Keratinocyte (primary cell): Measurements from ENCODE around the gene FABP7. TPM values are rescaled to one million over a fixed set of nuclear protein-coding genes. Genes with fewer than 3 reads are reported as not detected.

Experiments used
- DNase-seq: peaks from one replicate; pipeline ENCODE4 v3.0.0-alpha.2; 2011; ENCODE audit warnings: low read depth, missing footprints, low spot score
- FAIRE-seq: peaks from 2 replicates; lab custom pipeline; 2011; peaks lifted over from hg19 to GRCh38; lab: Jason Lieb, UNC
- H2AFZ ChIP-seq: 2 replicates; pipeline ENCODE4 v1.6.0; 2012; ENCODE audit warnings: low read length, control low read depth, inconsistent platforms; ENCODE audit not compliant: control insufficient read depth
- H3K27ac ChIP-seq: 2 replicates; pipeline ENCODE4 v1.5.1; 2011; ENCODE audit warnings: low read length; ENCODE audit not compliant: control insufficient read depth, insufficient read depth
- H3K27me3 ChIP-seq: 3 replicates; pipeline ENCODE4 v1.6.0; 2011; ENCODE audit warnings: low read length; ENCODE audit not compliant: control insufficient read depth, insufficient read depth; ENCODE audit errors: extremely low read depth
- H3K36me3 ChIP-seq, 2 experiments: 2 replicates in 1 of 2; 3 replicates in 1 of 2; pipeline ENCODE4 v1.5.1; 2011; ENCODE audit warnings: low read length in 2 of 2, mild to moderate bottlenecking in 1 of 2; ENCODE audit not compliant: control insufficient read depth in 2 of 2, insufficient read depth in 2 of 2; ENCODE audit errors: extremely low read depth in 1 of 2
- H3K4me1 ChIP-seq: 3 replicates; pipeline ENCODE4 v1.5.1; 2011; ENCODE audit warnings: low read length; ENCODE audit not compliant: control insufficient read depth, insufficient read depth; ENCODE audit errors: extremely low read depth
- H3K4me2 ChIP-seq: 3 replicates; pipeline ENCODE4 v1.6.0; 2011; ENCODE audit warnings: low read depth, low read length; ENCODE audit not compliant: control insufficient read depth, insufficient read depth; ENCODE audit errors: extremely low read depth
- H3K4me3 ChIP-seq, 3 experiments: fragments of 200-600 bp in 1 of 3; sonication (generic) in 1 of 3; 2 replicates in 2 of 3; 3 replicates in 1 of 3; pipeline ENCODE4 v1.5.1; 2011 to 2016; ENCODE audit warnings: low read length in 3 of 3, mild to moderate bottlenecking in 3 of 3, control low read depth in 2 of 3, inconsistent platforms in 1 of 3, low read depth in 1 of 3, mixed read lengths in 1 of 3, mixed run types in 1 of 3, moderate library complexity in 1 of 3; ENCODE audit not compliant: control insufficient read depth in 2 of 3, insufficient read depth in 2 of 3; ENCODE audit errors: extremely low read depth in 1 of 3
- H3K79me2 ChIP-seq: 2 replicates; pipeline ENCODE4 v1.6.0; 2012; ENCODE audit warnings: low read length; ENCODE audit not compliant: control insufficient read depth, insufficient read depth
- H3K9ac ChIP-seq: 3 replicates; pipeline ENCODE4 v1.6.0; 2011; ENCODE audit warnings: low read length; ENCODE audit not compliant: control insufficient read depth, insufficient read depth; ENCODE audit errors: extremely low read depth
- H3K9me1 ChIP-seq: 3 replicates; pipeline ENCODE4 v1.6.0; 2011; ENCODE audit warnings: low read length; ENCODE audit not compliant: control insufficient read depth, insufficient read depth; ENCODE audit errors: extremely low read depth
- H3K9me3 ChIP-seq: 2 replicates; pipeline ENCODE4 v1.5.1; 2012; ENCODE audit warnings: low read depth, low read length; ENCODE audit not compliant: control insufficient read depth
- H4K20me1 ChIP-seq: 3 replicates; pipeline ENCODE4 v1.6.0; 2011; ENCODE audit warnings: low read length; ENCODE audit not compliant: control insufficient read depth, insufficient read depth; ENCODE audit errors: extremely low read depth
- EZH2 ChIP-seq: IDR thresholded peaks from one replicate; pipeline ENCODE4 v1.6.1; 2012; ENCODE audit warnings: inconsistent platforms, mild to moderate bottlenecking, low read length, moderate library complexity
- dilution Hi-C: fragments of 300-500 bp; cut with MboI; formaldehyde crosslinking; loops from one replicate; pipeline ENCODE4 v1.7.0; 2020; ENCODE audit warnings: low sequenced_read_pairs; ENCODE audit not compliant: extremely low pct_ligation_motif_present
- polyA plus RNA-seq, 5 experiments: library from polyadenylated mRNA; depleted of rRNA in 3 of 5; stranded (reverse) in 3 of 5; stranded (forward) in 1 of 5; unstranded in 1 of 5; fragments of >200 nt; gene quantifications; 1 replicate in 1 of 5; 2 replicates in 3 of 5; 3 replicates in 1 of 5; pipeline versions ENCODE4 v1.2.1 to v1.2.3, GENCODE V29; 2011 to 2012; ENCODE audit warnings: missing spikeins in 2 of 5, low read depth in 1 of 5, low replicate concordance in 1 of 5
- TF ChIP-seq, protein P1 (sequence below), 3 experiments: IDR thresholded peaks in 1 of 3; conservative IDR thresholded peaks in 1 of 3; optimal IDR thresholded peaks in 1 of 3; 2 replicates in 2 of 3; 3 replicates in 1 of 3; pipeline versions ENCODE3 to v1.5.1; 2011; ENCODE audit warnings: low read length in 3 of 3, mild to moderate bottlenecking in 3 of 3, moderate library complexity in 2 of 3, control low read depth in 1 of 3, inconsistent platforms in 1 of 3; ENCODE audit not compliant: insufficient read depth in 2 of 3; ENCODE audit errors: extremely low read depth in 1 of 3

Gene FABP7
- polyA plus RNA-seq, 1 donor (not counting 4 experiments of a cell fraction or from before 2014, with no cell fraction given), result not detected

DNA sequence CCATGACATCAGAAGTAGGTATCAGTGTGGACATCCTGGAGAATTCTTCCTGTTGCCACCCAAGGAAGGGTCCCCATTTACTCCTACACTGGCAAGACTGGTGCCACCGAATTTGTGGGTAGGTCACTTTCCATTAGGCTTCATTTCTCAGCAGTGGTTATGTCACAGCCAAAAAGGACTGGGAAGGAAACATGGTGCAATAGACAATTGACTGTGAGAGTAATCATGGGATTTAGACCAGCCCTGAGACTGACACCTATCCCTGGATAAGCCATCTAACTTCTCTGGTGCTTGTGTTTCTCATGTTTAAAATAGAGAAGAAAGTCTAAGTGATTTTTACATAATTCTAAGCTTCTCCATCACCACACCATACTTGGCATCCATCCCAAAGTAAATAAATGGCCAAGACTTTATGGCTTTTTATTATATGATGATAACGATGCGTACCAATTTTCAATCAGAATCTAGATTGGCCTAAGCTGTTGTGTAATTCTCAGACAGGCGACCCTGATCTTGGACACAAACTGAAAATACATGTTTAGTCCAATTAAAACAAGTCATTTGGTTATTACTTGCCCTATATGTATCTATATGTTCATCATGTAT is 19.7 kb downstream of the FABP7 start:
- DNase-seq (no peak), FAIRE-seq (peak; percentile 55)
- peak overlapping the region; percentile 91 for H3K4me2 ChIP-seq
- no peaks in the 10 kb centered on the region for H3K27me3 ChIP-seq
- H3K4me3 ChIP-seq, result no peak overlapping the region
- no peaks in the 10 kb centered on the region for H3K79me2 ChIP-seq
- no peak overlapping the region for H2AFZ ChIP-seq
- dilution Hi-C loops, result no loop called here
- peaks cover 38% of the 10 kb centered on the region for H3K4me1 ChIP-seq
- peak overlapping the region; percentile 89 for H3K27ac ChIP-seq
- H3K9me3 ChIP-seq, result no peaks in the 10 kb centered on the region
- H3K36me3 ChIP-seq, result no peaks in the 10 kb centered on the region
- H4K20me1 ChIP-seq, result no peaks in the 10 kb centered on the region
- H3K9me1 ChIP-seq, result peaks cover 2% of the 10 kb centered on the region
- no peak for TF ChIP-seq EZH2
- TF ChIP-seq, protein P1, sequence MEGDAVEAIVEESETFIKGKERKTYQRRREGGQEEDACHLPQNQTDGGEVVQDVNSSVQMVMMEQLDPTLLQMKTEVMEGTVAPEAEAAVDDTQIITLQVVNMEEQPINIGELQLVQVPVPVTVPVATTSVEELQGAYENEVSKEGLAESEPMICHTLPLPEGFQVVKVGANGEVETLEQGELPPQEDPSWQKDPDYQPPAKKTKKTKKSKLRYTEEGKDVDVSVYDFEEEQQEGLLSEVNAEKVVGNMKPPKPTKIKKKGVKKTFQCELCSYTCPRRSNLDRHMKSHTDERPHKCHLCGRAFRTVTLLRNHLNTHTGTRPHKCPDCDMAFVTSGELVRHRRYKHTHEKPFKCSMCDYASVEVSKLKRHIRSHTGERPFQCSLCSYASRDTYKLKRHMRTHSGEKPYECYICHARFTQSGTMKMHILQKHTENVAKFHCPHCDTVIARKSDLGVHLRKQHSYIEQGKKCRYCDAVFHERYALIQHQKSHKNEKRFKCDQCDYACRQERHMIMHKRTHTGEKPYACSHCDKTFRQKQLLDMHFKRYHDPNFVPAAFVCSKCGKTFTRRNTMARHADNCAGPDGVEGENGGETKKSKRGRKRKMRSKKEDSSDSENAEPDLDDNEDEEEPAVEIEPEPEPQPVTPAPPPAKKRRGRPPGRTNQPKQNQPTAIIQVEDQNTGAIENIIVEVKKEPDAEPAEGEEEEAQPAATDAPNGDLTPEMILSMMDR (optimal IDR thresholded peaks at IDR 0.05 in 1 of 3, IDR thresholded peaks at IDR 0.05 in 1 of 3, conservative IDR thresholded peaks at IDR 0.05 in 1 of 3; ENCODE audit: extremely low read depth in 1 of 3, insufficient read depth in 2 of 3, low read length in 3 of 3), result no peak
- H3K9ac ChIP-seq, result peak overlapping the region; percentile 28

DNA sequence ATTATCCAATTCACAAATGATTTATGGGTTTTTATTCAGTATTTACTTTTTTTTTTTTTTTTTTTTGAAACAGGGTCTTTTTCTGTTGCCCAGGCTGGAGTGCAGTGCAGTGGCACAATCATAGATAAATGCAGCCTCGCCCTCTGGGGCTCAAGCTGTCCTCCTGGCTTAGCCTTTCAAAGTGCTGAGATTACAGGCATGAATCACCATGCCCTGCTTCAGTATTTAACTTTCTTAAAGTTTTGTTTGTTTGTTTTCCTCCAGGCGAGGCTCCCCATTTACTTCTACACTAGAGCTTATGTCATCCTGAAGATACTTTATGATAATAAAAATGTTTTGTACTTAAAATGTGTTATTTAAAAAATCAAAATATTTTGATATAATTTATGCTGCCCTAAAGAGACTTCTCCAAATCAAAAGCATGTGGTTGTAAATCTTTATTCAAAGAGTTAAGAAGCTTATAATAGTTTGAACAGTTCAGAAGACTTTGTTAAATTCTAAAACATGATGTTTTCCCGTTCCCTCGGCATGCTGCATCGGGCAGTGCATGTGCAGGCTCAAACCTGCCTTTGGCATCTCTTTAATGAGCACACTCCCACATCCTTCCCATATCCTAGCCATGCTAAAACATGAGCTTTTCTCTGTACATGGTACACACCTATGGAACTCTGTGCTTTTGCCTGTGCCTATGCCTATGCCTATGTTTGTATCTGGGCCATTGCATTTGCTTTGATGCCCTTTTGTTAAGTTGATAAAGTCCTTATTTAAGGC is 20.6 kb downstream of the FABP7 start:
- peak overlapping the region in 2 of 3 experiments; percentile 1 to 42 for H3K4me3 ChIP-seq
- H3K36me3 ChIP-seq, result no peaks in the 10 kb centered on the region
- no peaks in the 10 kb centered on the region for H3K79me2 ChIP-seq
- TF ChIP-seq, protein P1 (optimal IDR thresholded peaks at IDR 0.05 in 1 of 3, IDR thresholded peaks at IDR 0.05 in 1 of 3, conservative IDR thresholded peaks at IDR 0.05 in 1 of 3; ENCODE audit: extremely low read depth in 1 of 3, insufficient read depth in 2 of 3, low read length in 3 of 3), result no peak
- no peak for TF ChIP-seq EZH2
- peaks cover 2% of the 10 kb centered on the region for H3K9me1 ChIP-seq
- dilution Hi-C loops, result no loop called here
- peaks cover 38% of the 10 kb centered on the region for H3K4me1 ChIP-seq
- DNase-seq (no peak), FAIRE-seq (peak; percentile 96)
- no peaks in the 10 kb centered on the region for H3K9me3 ChIP-seq
- H3K9ac ChIP-seq, result peak overlapping the region; percentile 55
- peak overlapping the region; percentile 89 for H3K27ac ChIP-seq
- H3K27me3 ChIP-seq, result no peaks in the 10 kb centered on the region
- H4K20me1 ChIP-seq, result no peaks in the 10 kb centered on the region
- H3K4me2 ChIP-seq, result peak overlapping the region; percentile 76
- H2AFZ ChIP-seq, result peak overlapping the region; percentile 7
